Measurements from ENCODE around the gene MTOR.
"Not testable (repeated sequence)": the region's sequence is repeated elsewhere in the genome, so short reads cannot be mapped to it uniquely, and the experiment has no call there.

- TF ChIP-seq CTCF, POLR2A (IDR thresholded peaks at IDR 0.05): not testable (repeated sequence)
Measured at GRCh38 chr1:11166744-11167143, 95.6 kb downstream of the MTOR start.
